HG03196 (cell line): ENCODE results near the gene EPC2.

Experiments used
- ATAC-seq: cut with Tn5 transposase; IDR thresholded peaks from one replicate; pipeline ENCODE4 v1.9.1; 2021; ENCODE audit not compliant: unreplicated experiment

Gene EPC2, protein sequence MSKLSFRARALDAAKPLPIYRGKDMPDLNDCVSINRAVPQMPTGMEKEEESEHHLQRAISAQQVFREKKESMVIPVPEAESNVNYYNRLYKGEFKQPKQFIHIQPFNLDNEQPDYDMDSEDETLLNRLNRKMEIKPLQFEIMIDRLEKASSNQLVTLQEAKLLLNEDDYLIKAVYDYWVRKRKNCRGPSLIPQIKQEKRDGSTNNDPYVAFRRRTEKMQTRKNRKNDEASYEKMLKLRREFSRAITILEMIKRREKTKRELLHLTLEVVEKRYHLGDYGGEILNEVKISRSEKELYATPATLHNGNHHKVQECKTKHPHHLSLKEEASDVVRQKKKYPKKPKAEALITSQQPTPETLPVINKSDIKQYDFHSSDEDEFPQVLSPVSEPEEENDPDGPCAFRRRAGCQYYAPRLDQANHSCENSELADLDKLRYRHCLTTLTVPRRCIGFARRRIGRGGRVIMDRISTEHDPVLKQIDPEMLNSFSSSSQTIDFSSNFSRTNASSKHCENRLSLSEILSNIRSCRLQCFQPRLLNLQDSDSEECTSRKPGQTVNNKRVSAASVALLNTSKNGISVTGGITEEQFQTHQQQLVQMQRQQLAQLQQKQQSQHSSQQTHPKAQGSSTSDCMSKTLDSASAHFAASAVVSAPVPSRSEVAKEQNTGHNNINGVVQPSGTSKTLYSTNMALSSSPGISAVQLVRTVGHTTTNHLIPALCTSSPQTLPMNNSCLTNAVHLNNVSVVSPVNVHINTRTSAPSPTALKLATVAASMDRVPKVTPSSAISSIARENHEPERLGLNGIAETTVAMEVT

DNA sequence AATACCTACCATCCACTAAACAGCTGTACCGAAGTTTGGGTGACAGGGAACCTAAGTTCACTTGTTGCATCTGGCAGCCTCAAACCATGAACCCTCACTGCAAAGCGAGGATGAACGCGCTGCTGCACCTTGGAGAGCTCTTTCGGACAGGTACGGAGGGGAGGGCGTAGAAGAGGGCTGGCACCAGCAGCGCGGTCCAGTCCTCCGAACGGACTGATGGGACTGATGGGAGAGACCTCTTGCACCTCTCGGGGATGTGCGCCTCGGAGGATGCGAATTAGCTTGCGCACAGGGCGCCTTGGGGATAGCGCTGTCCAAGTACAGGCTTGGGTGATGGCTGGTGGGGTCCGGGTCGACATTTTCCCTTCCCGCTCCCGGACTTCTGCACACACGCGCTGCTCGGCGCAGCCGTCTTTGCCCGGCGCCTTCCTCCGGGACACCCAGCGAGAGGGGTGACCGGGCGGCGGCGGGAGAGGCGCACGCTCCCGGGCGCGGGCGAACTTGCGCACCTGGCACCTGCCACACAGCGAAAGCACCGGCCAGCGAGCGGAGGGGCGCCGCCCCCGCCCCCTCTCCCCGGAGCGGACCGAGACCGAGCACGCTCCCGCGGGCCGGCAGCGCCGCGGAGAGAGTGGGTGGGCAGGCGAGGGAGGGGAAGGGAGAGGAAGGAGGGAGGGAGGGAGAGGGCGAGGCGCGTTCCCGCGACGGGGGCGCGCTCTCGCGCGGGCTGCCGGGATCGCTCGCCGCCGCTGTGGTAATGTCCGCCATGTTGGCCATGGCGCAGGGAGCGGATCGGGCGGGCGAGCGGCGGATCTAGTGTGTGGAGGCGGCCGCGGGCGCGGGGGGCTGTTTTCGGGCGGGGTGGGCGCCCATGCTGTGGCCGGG, at the start of gene EPC2:
Gene EPC2 (plus strand): TSS at position 754 of the 885 bp plus-strand sequence. CDS start 267 bp downstream, outside the sequence.
- peak; percentile 51 for ATAC-seq

GRCh38 chr2:148596018-148596417, 48.5 kb upstream of the EPC2 start:
- ATAC-seq: no peak

DNA sequence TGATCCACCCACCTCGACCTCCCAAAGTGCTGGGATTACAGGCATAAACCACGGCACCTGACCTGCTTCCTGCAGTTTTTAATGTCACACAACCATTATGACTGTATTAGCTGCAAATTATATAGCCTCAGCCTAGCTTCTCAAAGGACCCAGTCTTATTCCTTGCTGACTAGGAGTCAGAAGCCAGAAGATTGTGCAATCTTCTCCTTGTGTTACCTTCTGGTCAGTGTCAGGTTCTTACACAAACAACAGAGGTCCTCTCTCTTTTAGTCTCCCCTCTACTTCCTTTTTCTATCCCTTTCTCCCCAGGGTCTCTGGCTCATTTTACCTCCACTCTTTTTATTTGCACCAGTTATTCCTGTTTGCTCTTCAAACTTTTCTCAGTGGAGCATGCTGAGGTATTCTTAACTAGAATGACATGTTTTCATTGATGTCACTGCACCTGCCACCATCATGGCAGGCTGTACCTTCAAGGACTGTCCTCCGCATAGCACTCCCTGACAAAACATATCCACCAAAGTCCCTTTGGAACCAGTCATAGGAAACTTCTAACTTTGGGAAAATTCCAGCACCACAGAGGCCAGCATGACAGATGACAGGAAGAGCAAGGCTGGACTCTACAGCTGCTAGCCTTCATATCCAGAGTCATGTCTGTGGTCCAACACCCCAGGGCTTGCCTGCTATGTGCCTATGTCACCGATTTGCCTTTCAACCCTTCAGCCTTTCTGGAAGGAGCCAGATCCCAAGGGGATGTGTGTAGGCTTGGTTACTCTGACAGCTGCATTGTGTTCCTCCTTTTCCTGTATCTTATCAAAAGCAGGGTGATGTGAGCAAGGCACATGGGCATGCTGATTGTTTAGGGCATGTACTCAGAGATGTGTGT, 45.2 kb upstream of the EPC2 start:
- ATAC-seq: no peak

GRCh38 chr2:148602885-148603561, 41.5 kb upstream of the EPC2 start:
- ATAC-seq: peak; percentile 11

DNA sequence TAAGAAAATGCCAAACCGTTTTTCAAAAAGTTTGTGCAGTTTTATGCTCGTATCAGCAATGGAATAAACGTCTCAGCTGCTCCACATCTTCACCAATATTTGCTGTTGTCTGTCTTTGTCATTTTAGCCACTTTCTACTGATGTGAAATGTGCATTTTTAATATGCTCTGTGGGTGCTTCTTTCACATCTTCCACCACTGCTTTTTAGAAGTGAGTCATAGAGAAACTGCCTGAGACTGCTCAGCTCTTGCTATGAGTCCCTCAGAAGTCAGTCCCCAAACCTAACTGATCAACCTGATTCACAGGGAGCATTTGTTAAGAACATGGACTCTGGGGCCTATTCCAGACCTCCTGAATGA, 41.0 kb upstream of the EPC2 start:
- ATAC-seq: peak; percentile 99

- no peak for ATAC-seq
Observed at GRCh38 chr2:148604927-148605326, 39.6 kb upstream of the EPC2 start.

- no peak for ATAC-seq
Observed at GRCh38 chr2:148607566-148607965, 37.0 kb upstream of the EPC2 start.

DNA sequence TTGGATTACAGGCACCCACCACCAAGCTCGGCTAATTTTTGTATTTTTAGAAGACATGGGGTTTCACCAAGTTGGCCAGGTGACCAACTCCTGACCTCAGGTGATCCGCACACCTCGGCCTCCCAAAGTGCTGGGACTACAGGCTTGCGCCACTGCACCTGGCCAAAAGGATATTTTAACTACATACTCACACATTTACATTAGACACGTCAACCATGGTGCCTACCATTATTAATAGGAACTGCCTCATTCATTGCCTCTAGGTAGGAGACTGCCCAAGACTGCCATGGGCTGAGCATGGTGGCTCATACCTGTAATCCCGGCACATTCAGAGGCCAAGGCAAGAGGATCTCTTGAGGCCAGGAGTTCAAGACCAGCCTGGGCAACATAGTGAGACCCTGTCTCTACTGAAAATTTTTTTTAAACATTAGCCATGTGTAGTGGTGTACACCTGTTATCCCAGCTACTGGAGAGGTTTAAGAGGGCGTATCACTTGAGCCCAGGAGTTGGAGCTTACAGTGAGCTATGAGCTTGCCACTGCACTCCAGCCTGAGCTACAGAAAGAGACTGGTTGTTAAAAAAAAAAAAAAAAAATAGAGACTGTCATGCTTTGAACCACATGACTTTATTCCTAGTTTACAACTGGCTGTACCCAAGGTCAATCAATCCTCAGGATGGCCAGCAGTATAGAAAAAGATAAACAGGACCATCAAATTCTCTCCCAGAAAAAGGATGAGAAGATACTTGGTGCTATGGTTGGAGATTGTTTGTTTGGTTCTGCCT, 31.1 kb upstream of the EPC2 start:
- no peak for ATAC-seq

DNA sequence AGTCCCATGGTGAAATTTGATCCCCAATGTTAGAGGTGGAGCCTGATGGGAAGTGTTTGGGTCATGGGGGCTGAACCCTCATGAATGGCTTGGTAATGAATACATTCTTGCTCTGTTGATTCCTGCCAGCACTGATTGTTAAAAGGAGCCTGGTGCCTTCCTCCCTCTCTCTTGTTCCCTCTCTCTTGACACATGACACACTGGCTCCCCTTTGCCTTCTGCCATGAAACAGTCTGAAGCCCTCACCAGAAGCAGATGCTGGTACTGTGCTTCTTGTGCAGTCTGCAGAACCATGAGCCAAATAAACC, 30.6 kb upstream of the EPC2 start:
- ATAC-seq: peak; percentile 7

- peak; percentile 92 for ATAC-seq
Observed at GRCh38 chr2:148614322-148615049, 30.1 kb upstream of the EPC2 start.

DNA sequence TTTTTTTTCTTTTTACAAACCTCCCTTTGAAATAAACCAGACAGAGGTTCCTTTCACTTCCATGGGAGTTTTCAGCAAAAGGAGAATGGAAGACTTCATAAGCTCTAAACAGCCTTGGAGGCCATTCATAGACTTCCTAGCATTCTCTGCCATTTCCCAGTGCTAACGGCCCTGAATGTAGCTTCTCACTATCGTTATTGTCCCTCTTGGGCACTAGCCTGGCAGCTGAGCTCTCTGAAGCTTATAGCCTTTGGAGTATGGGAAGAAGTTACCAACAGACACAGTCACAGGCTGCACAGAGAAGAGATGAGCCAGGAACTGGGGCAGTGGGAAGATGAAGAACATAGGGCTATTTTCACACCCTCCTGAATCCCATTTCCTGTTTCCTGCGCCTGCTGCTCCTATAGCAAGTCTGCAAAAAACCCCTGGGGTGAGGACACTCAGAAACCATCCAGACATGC, 29.1 kb upstream of the EPC2 start:
- ATAC-seq: no peak

- no peak for ATAC-seq
Observed at GRCh38 chr2:148616662-148617061, 27.9 kb upstream of the EPC2 start.

- no peak for ATAC-seq
Observed at GRCh38 chr2:148617219-148617618, 27.3 kb upstream of the EPC2 start.

- ATAC-seq: no peak
Observed at GRCh38 chr2:148619560-148620195, 24.9 kb upstream of the EPC2 start.

GRCh38 chr2:148622366-148622765, 22.2 kb upstream of the EPC2 start:
- ATAC-seq: no peak

DNA sequence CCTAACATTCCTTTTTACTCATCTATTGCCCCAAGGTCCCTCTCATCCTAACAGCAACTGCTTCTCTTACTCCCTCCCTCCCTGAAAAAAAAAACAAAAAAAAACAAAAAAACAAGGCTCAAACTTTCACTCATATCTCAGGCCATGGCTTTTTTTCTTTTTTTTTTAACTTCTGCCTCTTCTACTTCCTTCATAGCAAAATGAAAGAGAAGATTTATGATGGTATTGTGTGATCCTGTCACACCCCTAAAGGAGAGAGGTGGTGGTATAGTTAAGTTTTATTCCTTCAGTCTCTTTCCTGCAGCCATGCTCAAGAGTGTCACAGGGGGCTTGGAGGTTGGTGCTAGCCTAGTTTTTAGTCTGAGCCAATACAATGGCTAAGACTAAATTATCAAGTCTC, 21.5 kb upstream of the EPC2 start:
- ATAC-seq: no peak

- ATAC-seq: no peak
Observed at GRCh38 chr2:148627224-148627623, 17.3 kb upstream of the EPC2 start.

GRCh38 chr2:148634749-148635148, 9.8 kb upstream of the EPC2 start:
- no peak for ATAC-seq
